ENCODE data around the gene CFAP221.
A peak's percentile ranks its signal among the peaks of the same experiment; 100 is the strongest.

Gene CFAP221
- 0 reads per million in 2 donors for total RNA-seq

- DNase-seq: no peak
Observed at GRCh38 chr2:119544075-119544938, at the start of gene CFAP221. Gene CFAP221, plus strand, starts transcription at chr2:119544449. Its CDS starts 1,683 bp downstream, at chr2:119546132.

GRCh38 chr2:119495948-119496347, 48.3 kb upstream of the CFAP221 start:
- DNase-seq: no peak

DNA sequence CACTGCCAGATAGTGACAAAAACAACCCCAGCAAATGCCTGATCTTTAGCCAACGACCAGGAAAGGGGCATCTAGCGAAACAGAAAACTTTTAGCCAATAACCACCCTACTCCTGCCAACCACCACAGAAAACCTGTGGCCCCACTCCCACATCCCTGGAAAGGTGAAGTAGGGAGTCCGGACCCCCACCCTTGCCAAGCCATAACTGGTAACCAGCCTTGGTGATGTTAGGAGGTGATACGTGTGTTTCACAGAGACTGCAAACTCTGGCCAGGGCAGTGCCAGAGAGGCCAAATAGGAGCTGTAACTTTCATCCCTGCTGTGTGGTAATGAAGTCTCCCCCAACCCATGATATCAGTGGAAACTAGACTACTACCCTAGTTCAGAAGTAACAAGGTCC, 47.6 kb upstream of the CFAP221 start:
- no peak for DNase-seq

GRCh38 chr2:119508756-119509155, 35.5 kb upstream of the CFAP221 start:
- DNase-seq: no peak

DNA sequence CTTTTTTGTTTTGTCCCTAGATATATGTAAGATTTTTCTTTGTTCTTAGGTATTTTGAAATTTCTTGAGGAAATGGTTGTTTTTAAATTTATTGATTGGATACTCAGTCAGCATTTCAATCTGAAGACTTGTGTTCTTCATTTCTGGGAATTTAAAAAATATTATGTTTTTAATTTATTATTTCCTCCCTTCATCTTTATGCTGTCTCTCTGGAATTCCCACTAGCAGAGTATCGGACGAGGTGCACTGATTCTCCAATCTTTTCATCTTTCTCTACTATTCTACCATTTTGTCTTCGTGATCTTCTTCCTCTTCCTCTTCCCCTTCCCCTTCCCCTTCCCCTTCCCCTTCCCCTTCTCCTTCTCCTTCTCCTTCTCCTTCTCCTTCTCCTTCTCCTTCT, 32.3 kb upstream of the CFAP221 start:
- no peak for DNase-seq

DNA sequence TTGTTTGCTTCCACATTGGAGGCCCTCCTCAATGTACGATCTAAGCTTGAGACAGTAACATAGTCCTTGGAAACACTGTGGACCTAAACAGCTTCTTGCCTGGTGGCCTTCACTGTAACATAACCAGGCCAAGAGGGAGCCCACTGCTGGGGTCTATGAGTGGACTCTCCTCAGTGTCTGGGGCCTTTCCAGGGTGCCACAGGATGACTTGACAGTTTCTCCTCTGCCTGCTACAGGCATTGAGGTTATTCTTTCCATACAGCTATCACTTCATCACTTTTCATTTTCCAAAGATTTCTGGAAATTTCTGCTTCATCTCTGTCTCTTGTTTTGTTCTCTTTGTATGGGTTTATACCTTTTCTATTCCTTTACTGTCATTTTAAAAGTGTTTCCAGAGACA, 31.3 kb upstream of the CFAP221 start:
- no peak for DNase-seq

DNA sequence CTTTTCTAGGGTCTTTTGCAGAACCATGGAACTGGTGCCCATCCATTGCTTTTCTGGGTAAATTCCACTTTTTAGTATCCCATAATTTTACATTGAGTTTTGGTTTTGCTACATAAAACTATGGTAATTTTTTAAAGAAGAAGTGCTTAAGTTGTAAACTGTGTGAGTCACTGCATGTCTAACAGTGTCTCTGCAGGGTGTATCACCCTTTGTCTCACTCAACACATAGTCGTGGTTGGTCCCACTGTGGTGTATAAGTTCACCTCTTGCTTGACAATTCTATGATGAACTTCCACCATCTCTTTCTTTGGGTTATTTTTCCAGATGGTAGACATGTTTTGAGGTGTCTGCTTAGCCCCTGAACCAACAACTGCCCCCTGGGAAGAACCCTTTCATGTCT, 30.4 kb upstream of the CFAP221 start:
- no peak for DNase-seq

- DNase-seq: no peak
Observed at GRCh38 chr2:119516121-119516520, 28.1 kb upstream of the CFAP221 start.

- DNase-seq: peak; percentile 5
Observed at GRCh38 chr2:119517433-119517832, 26.8 kb upstream of the CFAP221 start.

DNA sequence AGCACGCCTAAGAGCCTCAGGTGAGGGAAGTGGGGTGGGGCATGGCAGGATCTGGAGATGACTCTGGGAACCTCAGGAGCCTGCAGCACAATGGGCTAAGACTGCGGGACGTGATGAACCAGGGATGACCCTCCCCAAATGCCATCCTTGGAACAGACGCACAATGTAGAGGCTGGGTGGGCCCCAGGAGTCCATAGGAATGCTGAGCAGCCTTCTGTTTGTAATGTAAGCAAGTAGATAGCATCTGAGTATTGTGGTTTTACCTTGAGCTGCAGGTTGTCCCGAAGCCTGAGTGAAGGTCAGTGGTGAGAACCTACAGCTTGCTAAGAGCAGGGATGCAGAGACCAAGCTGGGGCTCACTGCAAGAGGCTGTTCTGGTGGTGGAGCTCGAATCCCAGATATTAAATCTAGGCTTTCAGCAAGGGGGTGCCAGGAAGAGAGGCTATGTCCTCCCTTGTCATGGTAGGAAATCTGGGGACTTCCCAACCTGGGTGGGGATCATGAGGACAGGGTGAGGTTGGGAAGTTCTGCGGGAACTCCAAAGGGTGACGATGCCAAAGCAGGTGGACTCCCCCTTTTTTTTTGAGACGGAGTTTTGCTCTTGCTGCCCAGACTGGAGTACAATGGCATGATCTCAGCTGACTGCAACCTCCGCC, 25.7 kb upstream of the CFAP221 start:
- DNase-seq: no peak

GRCh38 chr2:119519057-119519408, 25.2 kb upstream of the CFAP221 start:
- DNase-seq: no peak

- DNase-seq: no peak
Observed at GRCh38 chr2:119520696-119521432, 23.4 kb upstream of the CFAP221 start.

- no peak for DNase-seq
Observed at GRCh38 chr2:119521433-119522050, 22.7 kb upstream of the CFAP221 start.

- DNase-seq: no peak
Observed at GRCh38 chr2:119522671-119523070, 21.6 kb upstream of the CFAP221 start.

- DNase-seq: no peak
Observed at GRCh38 chr2:119523383-119523951, 20.8 kb upstream of the CFAP221 start.

DNA sequence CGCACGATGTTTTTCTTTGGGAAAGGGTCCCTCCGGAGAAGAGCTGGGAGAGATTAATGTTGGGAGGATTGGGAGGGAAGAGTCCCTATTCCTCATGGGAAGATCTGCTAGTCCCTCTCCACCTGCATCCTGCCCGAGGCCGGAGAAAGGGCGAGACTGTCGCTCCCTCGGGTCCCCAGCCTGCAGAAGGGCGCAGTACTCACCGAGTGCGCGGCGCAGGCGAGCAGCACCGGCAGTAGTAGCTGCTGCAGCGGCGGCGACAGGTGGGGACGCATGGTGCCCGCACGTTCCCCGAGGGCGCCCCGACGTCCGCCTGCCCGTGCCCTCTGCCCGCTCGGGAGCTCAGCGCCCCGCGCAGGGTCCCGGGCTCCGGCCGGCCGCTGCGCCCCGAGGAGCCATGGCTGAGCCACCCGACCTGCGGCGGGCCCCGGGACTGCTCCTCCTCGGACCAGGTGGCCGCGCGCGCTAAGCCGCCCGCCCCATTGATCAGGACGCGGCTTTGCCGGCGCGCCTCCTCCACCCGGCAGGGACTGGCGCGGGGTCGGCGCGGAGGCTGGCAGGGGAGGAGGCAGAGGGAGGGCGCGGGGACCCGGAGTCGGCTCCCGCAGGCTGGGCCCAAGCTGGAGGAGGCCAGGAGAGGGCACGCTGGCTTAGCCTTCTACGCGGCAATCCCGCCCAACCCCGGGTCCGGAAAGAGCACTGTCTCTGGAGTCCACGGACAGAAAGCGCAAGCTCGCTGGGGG, 20.1 kb upstream of the CFAP221 start, which contains the start of gene SCTR:
Gene SCTR, minus strand, starts transcription at position 532 of the 743 bp plus-strand sequence. Its CDS starts 257 bp downstream, at position 275.
- DNase-seq: no peak

- no peak for DNase-seq
Observed at GRCh38 chr2:119525614-119526013, 18.6 kb upstream of the CFAP221 start.

GRCh38 chr2:119527999-119528398, 16.2 kb upstream of the CFAP221 start:
- no peak for DNase-seq

DNA sequence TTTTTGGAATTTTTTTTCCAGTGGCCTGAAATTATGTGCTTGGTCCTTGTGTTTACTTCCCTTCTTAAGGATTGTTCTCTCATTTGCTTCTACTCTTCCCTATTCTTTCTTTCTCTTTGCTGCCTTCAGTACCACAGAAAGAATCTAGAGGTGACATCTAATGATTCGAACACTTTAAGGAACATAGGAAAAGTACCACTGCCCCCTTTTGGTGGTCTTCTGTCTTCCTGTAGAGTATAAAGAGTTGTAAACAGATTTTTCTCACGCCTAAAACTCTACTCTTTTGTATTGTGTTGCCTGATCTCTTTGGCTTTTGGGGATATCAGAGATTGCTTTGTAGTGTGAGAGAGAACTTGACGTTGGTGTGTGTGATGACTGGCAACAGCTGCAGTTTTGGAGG, 13.0 kb upstream of the CFAP221 start:
- no peak for DNase-seq

- DNase-seq: no peak
Observed at GRCh38 chr2:119533560-119533959, 10.7 kb upstream of the CFAP221 start.

DNA sequence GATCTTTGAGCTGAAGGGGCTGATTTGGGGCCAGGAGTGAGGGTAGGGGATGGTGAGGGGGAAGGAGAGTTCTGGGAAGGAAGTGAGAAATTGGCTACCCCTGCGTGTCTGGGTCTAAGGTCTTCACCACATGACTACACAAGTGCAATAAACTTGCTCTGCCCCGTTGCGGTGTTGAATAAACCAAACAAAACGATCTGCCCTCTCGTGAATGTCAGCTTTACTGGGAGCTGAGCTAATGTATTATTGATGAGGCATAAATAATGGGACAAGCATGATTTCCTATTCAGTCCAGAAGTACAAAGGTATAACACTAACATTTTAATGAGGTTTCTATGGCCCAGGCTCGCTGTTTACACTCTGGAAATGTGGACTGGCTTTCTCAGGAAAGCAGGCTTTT, 8.0 kb upstream of the CFAP221 start:
- no peak for DNase-seq

- no peak for DNase-seq
Observed at GRCh38 chr2:119536707-119537106, 7.5 kb upstream of the CFAP221 start.
